Measurements from ENCODE around the gene POLR1H. TPM values are rescaled to one million over a fixed set of nuclear protein-coding genes. Genes with fewer than 3 reads are reported as not detected.
"Not testable (repeated sequence)": the region's sequence is repeated elsewhere in the genome, so short reads cannot be mapped to it uniquely, and the experiment has no call there.

Gene POLR1H
- 27.7 TPM for total RNA-seq (ENCODE audit: insufficient read depth, low replicate concordance)

- peak; percentile 99 for DNase-seq (ENCODE audit: low spot score)
Observed at GRCh38 chr6:30061092-30061857, at the start of gene POLR1H. TSS of gene POLR1H (plus strand) at chr6:30061265. CDS start at chr6:30061525, 260 bp downstream.

GRCh38 chr6:30013291-30013922 lies 47.7 kb upstream of the POLR1H start:
- DNase-seq (ENCODE audit: low spot score) = no peak

GRCh38 chr6:30019819-30020218 lies 41.2 kb upstream of the POLR1H start:
- DNase-seq (ENCODE audit: low spot score) = no peak

- DNase-seq (ENCODE audit: low spot score) = no peak
Observed at GRCh38 chr6:30020626-30021025, 40.4 kb upstream of the POLR1H start.

GRCh38 chr6:30022189-30022588 lies 38.9 kb upstream of the POLR1H start:
- no peak for DNase-seq (ENCODE audit: low spot score)

- DNase-seq (ENCODE audit: low spot score) = not testable (repeated sequence)
Observed at GRCh38 chr6:30022712-30023111, 38.4 kb upstream of the POLR1H start.

GRCh38 chr6:30025186-30025585 lies 35.9 kb upstream of the POLR1H start:
- DNase-seq (ENCODE audit: low spot score) = no peak

GRCh38 chr6:30029588-30029987 lies 31.5 kb upstream of the POLR1H start:
- no peak for DNase-seq (ENCODE audit: low spot score)

GRCh38 chr6:30031381-30031780 lies 29.7 kb upstream of the POLR1H start:
- no peak for DNase-seq (ENCODE audit: low spot score)

GRCh38 chr6:30033440-30033839 lies 27.6 kb upstream of the POLR1H start:
- DNase-seq (ENCODE audit: low spot score) = not testable (repeated sequence)

- no peak for DNase-seq (ENCODE audit: low spot score)
Observed at GRCh38 chr6:30035784-30036183, 25.3 kb upstream of the POLR1H start.

- DNase-seq (ENCODE audit: low spot score) = peak; percentile 4
Observed at GRCh38 chr6:30037182-30037788, 23.8 kb upstream of the POLR1H start.

- no peak for DNase-seq (ENCODE audit: low spot score)
Observed at GRCh38 chr6:30041221-30041620, 19.8 kb upstream of the POLR1H start.

GRCh38 chr6:30041821-30042220 lies 19.2 kb upstream of the POLR1H start:
- DNase-seq (ENCODE audit: low spot score) = no peak

- no peak for DNase-seq (ENCODE audit: low spot score)
Observed at GRCh38 chr6:30042476-30042875, 18.6 kb upstream of the POLR1H start.

GRCh38 chr6:30042914-30043313 lies 18.2 kb upstream of the POLR1H start:
- no peak for DNase-seq (ENCODE audit: low spot score)

GRCh38 chr6:30043744-30044143 lies 17.3 kb upstream of the POLR1H start:
- DNase-seq (ENCODE audit: low spot score) = no peak

GRCh38 chr6:30044630-30045029 lies 16.4 kb upstream of the POLR1H start:
- DNase-seq (ENCODE audit: low spot score) = no peak

GRCh38 chr6:30047220-30047619 lies 13.8 kb upstream of the POLR1H start:
- DNase-seq (ENCODE audit: low spot score) = no peak

- DNase-seq (ENCODE audit: low spot score) = no peak
Observed at GRCh38 chr6:30053682-30054081, 7.4 kb upstream of the POLR1H start.

- DNase-seq (ENCODE audit: low spot score) = no peak
Observed at GRCh38 chr6:30055513-30055912, 5.6 kb upstream of the POLR1H start.

GRCh38 chr6:30060606-30061091 lies 416 bp upstream of the POLR1H start:
- no peak for DNase-seq (ENCODE audit: low spot score)
